Endothelial cell (in vitro differentiated cells): ENCODE measurements around the gene UBTD1. TPM values are rescaled to one million over a fixed set of nuclear protein-coding genes. Genes with fewer than 3 reads are reported as not detected.

Experiments used
- DNase-seq: peaks from one replicate; pipeline ENCODE4 v3.0.0; 2021; ENCODE audit warnings: low spot score
- H3K27ac Mint-ChIP-seq: one replicate; pipeline ENCODE4 v1.8.0; 2021; ENCODE audit warnings: mixed read lengths, inconsistent platforms; ENCODE audit not compliant: unreplicated experiment
- H3K27me3 Mint-ChIP-seq: one replicate; pipeline ENCODE4 v1.8.0; 2021; ENCODE audit warnings: mild to moderate bottlenecking, moderate library complexity, mixed read lengths, inconsistent platforms; ENCODE audit not compliant: unreplicated experiment
- H3K36me3 Mint-ChIP-seq: one replicate; pipeline ENCODE4 v1.8.0; 2021; ENCODE audit warnings: mild to moderate bottlenecking, low read depth, mixed read lengths, inconsistent platforms; ENCODE audit not compliant: unreplicated experiment
- H3K4me1 Mint-ChIP-seq: one replicate; pipeline ENCODE4 v1.8.0; 2021; ENCODE audit warnings: mild to moderate bottlenecking, mixed read lengths, inconsistent platforms; ENCODE audit not compliant: unreplicated experiment
- H3K4me3 Mint-ChIP-seq: one replicate; pipeline ENCODE4 v1.8.0; 2021; ENCODE audit warnings: mild to moderate bottlenecking, mixed read lengths, inconsistent platforms; ENCODE audit not compliant: unreplicated experiment
- H3K9me3 Mint-ChIP-seq: one replicate; pipeline ENCODE4 v1.8.0; 2021; ENCODE audit warnings: mixed read lengths, inconsistent platforms; ENCODE audit not compliant: unreplicated experiment
- CTCF ChIP-seq: fragments of 200-600 bp; sonication (generic); IDR thresholded peaks from one replicate; pipeline ENCODE4 v1.5.0; 2021; ENCODE audit warnings: antibody characterized with exemption; ENCODE audit not compliant: unreplicated experiment
- total RNA-seq: library from RNA; stranded (reverse); fragmentation: NEBNext Ultra II Directional; extraction: Animal tissue kit (Norgen Biotek cat#: 25700); gene quantifications from one replicate; pipeline ENCODE4 v1.2.1, GENCODE V29; 2021; ENCODE audit not compliant: unreplicated experiment

Gene UBTD1
- total RNA-seq, 1 donor from 2014 or later: 78.0 TPM

GRCh38 chr10:97517096-97517750, 18.5 kb downstream of the UBTD1 start:
- H3K36me3 Mint-ChIP-seq: peaks cover 8% of the 10 kb centered on the region
- H3K27me3 Mint-ChIP-seq: peaks cover 4% of the 10 kb centered on the region
- no peak for TF ChIP-seq CTCF
- H3K4me3 Mint-ChIP-seq: no peak overlapping the region
- H3K27ac Mint-ChIP-seq: peak overlapping the region; percentile 96
- no peak for DNase-seq
- H3K9me3 Mint-ChIP-seq: no peaks in the 10 kb centered on the region
- H3K4me1 Mint-ChIP-seq: peaks cover 72% of the 10 kb centered on the region

GRCh38 chr10:97517778-97518300, 19.1 kb downstream of the UBTD1 start:
- no peak for DNase-seq
- peak overlapping the region; percentile 85 for H3K27ac Mint-ChIP-seq

GRCh38 chr10:97518301-97519043, 19.7 kb downstream of the UBTD1 start:
- no peak for TF ChIP-seq CTCF
- Mint-ChIP-seq H3K9me3 (no peaks in the 10 kb centered on the region), H3K4me1 (peaks cover 71% of the 10 kb centered on the region), H3K27ac (peak overlapping the region; percentile 85), H3K27me3 (peaks cover 4% of the 10 kb centered on the region), H3K36me3 (peaks cover 7% of the 10 kb centered on the region), H3K4me3 (peak overlapping the region; percentile 52)
- DNase-seq: peak; percentile 38

More at GRCh38 chr10:97517778-97518300, 19.1 kb downstream of the UBTD1 start:
- H3K4me3 Mint-ChIP-seq: no peak overlapping the region
- H3K27me3 Mint-ChIP-seq: peaks cover 4% of the 10 kb centered on the region
- H3K4me1 Mint-ChIP-seq: peaks cover 72% of the 10 kb centered on the region
- H3K36me3 Mint-ChIP-seq: peaks cover 10% of the 10 kb centered on the region
- TF ChIP-seq CTCF: no peak
- no peaks in the 10 kb centered on the region for H3K9me3 Mint-ChIP-seq

- H3K9me3 Mint-ChIP-seq: no peaks in the 10 kb centered on the region
- H3K4me3 Mint-ChIP-seq: no peak overlapping the region
- H3K27ac Mint-ChIP-seq: peak overlapping the region; percentile 28
- H3K4me1 Mint-ChIP-seq: peaks cover 73% of the 10 kb centered on the region
- DNase-seq: no peak
- peaks cover 7% of the 10 kb centered on the region for H3K36me3 Mint-ChIP-seq
- no peak for TF ChIP-seq CTCF
- H3K27me3 Mint-ChIP-seq: peaks cover 4% of the 10 kb centered on the region
These were observed 20.6 kb downstream of the UBTD1 start for GRCh38 chr10:97519342-97519741.

- Mint-ChIP-seq H3K4me1 (peaks cover 68% of the 10 kb centered on the region), H3K36me3 (peaks cover 4% of the 10 kb centered on the region), H3K27ac (no peak overlapping the region), H3K4me3 (no peak overlapping the region), H3K9me3 (no peaks in the 10 kb centered on the region), H3K27me3 (peaks cover 7% of the 10 kb centered on the region)
- no peak for TF ChIP-seq CTCF
- DNase-seq: no peak
These were observed 21.8 kb downstream of the UBTD1 start for GRCh38 chr10:97520520-97520919.
